Measurements from ENCODE around the gene IL6ST. TPM values are rescaled to one million over a fixed set of nuclear protein-coding genes. Genes with fewer than 3 reads are reported as not detected.

The IL6ST gene
- total and polyA plus RNA-seq, 4 donors = 51.3 to 438 (median 109) TPM

DNA sequence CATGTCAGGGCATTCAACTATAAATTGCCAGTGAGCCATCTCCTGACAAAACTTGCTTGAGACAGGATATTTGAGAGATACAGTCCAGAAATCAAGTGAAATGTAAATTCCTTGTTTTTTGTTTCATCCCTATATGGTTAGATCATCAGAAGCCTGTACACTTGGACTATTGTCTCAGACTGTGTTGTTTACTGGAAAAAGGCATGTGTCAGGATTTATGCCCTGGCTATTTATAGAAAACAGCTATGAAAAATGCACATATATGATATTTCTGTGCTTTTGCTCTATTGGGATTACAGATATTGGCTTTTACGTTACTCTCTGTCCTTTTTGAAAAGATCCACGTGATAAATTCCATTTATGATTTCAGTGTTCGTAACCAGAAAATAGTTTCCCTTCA is 99.4 kb downstream of the IL6ST start (continued):
- TF ChIP-seq, protein P1, sequence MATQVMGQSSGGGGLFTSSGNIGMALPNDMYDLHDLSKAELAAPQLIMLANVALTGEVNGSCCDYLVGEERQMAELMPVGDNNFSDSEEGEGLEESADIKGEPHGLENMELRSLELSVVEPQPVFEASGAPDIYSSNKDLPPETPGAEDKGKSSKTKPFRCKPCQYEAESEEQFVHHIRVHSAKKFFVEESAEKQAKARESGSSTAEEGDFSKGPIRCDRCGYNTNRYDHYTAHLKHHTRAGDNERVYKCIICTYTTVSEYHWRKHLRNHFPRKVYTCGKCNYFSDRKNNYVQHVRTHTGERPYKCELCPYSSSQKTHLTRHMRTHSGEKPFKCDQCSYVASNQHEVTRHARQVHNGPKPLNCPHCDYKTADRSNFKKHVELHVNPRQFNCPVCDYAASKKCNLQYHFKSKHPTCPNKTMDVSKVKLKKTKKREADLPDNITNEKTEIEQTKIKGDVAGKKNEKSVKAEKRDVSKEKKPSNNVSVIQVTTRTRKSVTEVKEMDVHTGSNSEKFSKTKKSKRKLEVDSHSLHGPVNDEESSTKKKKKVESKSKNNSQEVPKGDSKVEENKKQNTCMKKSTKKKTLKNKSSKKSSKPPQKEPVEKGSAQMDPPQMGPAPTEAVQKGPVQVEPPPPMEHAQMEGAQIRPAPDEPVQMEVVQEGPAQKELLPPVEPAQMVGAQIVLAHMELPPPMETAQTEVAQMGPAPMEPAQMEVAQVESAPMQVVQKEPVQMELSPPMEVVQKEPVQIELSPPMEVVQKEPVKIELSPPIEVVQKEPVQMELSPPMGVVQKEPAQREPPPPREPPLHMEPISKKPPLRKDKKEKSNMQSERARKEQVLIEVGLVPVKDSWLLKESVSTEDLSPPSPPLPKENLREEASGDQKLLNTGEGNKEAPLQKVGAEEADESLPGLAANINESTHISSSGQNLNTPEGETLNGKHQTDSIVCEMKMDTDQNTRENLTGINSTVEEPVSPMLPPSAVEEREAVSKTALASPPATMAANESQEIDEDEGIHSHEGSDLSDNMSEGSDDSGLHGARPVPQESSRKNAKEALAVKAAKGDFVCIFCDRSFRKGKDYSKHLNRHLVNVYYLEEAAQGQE (IDR thresholded peaks at IDR 0.05) = no peak
- no peak for TF ChIP-seq YY1 (IDR thresholded peaks at IDR 0.05)

DNA sequence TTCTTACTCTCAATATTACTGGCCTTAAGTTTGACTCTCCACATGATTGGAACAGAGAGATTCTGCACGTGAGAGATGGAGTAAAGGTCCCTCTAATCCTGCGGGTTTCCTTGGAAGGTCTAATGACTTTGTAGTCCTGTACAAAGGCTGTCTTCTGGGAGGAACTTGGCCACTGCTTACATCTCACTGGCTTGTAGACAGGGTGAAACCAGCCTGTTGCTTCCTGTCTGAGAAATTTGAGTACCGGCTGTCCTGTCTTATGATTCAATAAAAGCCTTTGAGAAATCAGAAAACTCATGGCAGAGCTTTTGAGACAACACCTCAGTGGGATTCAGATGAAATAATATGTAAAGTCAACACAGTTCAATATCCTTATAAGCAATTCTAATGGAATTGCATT is 100.6 kb downstream of the IL6ST start:
- H3K36me3 ChIP-seq (ENCODE audit: control insufficient read depth in 4 of 4, insufficient read depth in 3 of 4, low read depth in 1 of 4, low read length in 3 of 4) = no peaks in the 10 kb centered on the region
- H3K4me1 ChIP-seq (ENCODE audit: control insufficient read depth in 4 of 4, insufficient read depth in 4 of 4, low read length in 3 of 4) = no peaks in the 10 kb centered on the region
- H3K9me3 ChIP-seq (ENCODE audit: control insufficient read depth in 4 of 4, low read length in 3 of 4) = no peaks in the 10 kb centered on the region
- TF ChIP-seq HNF4G (IDR thresholded peaks at IDR 0.05) = no peak
- no peak for TF ChIP-seq GABPA (IDR thresholded peaks at IDR 0.05 in 1 of 2, conservative IDR thresholded peaks at IDR 0.05 in 1 of 2)
- TF ChIP-seq, protein P2, sequence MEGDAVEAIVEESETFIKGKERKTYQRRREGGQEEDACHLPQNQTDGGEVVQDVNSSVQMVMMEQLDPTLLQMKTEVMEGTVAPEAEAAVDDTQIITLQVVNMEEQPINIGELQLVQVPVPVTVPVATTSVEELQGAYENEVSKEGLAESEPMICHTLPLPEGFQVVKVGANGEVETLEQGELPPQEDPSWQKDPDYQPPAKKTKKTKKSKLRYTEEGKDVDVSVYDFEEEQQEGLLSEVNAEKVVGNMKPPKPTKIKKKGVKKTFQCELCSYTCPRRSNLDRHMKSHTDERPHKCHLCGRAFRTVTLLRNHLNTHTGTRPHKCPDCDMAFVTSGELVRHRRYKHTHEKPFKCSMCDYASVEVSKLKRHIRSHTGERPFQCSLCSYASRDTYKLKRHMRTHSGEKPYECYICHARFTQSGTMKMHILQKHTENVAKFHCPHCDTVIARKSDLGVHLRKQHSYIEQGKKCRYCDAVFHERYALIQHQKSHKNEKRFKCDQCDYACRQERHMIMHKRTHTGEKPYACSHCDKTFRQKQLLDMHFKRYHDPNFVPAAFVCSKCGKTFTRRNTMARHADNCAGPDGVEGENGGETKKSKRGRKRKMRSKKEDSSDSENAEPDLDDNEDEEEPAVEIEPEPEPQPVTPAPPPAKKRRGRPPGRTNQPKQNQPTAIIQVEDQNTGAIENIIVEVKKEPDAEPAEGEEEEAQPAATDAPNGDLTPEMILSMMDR (IDR thresholded peaks at IDR 0.05; ENCODE audit: low read depth, low read length, missing input control) = no peak
- no peak for TF ChIP-seq RAD21 (IDR thresholded peaks at IDR 0.05)
- TF ChIP-seq JUND (IDR thresholded peaks at IDR 0.05) = no peak
- no peak for TF ChIP-seq EGR1 (IDR thresholded peaks at IDR 0.05; ENCODE audit: low read depth in 2 of 2)
- no peak for TF ChIP-seq TAF1 (conservative IDR thresholded peaks at IDR 0.05)
- no peak for TF ChIP-seq FOXA2 (IDR thresholded peaks at IDR 0.05)
- TF ChIP-seq NR2F2 (IDR thresholded peaks at IDR 0.05) = no peak
- TF ChIP-seq, protein P1 (IDR thresholded peaks at IDR 0.05) = no peak
- TF ChIP-seq SP1 (IDR thresholded peaks at IDR 0.05) = no peak
- no peak for TF ChIP-seq YY1 (IDR thresholded peaks at IDR 0.05)
- TF ChIP-seq, protein P3, sequence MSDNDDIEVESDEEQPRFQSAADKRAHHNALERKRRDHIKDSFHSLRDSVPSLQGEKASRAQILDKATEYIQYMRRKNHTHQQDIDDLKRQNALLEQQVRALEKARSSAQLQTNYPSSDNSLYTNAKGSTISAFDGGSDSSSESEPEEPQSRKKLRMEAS (IDR thresholded peaks at IDR 0.05) = no peak
- TF ChIP-seq HNF4A (conservative IDR thresholded peaks at IDR 0.05) = no peak
- TF ChIP-seq, protein P4, sequence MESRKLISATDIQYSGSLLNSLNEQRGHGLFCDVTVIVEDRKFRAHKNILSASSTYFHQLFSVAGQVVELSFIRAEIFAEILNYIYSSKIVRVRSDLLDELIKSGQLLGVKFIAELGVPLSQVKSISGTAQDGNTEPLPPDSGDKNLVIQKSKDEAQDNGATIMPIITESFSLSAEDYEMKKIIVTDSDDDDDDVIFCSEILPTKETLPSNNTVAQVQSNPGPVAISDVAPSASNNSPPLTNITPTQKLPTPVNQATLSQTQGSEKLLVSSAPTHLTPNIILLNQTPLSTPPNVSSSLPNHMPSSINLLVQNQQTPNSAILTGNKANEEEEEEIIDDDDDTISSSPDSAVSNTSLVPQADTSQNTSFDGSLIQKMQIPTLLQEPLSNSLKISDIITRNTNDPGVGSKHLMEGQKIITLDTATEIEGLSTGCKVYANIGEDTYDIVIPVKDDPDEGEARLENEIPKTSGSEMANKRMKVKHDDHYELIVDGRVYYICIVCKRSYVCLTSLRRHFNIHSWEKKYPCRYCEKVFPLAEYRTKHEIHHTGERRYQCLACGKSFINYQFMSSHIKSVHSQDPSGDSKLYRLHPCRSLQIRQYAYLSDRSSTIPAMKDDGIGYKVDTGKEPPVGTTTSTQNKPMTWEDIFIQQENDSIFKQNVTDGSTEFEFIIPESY (IDR thresholded peaks at IDR 0.05) = no peak
- WGBS = 70% methylated on average over 3 of the region's 3 CpGs
- no peaks in the 10 kb centered on the region for H3K27me3 ChIP-seq (ENCODE audit: control insufficient read depth in 4 of 4, insufficient read depth in 4 of 4, low read length in 3 of 4)
- DNase-seq (ENCODE audit: low spot score) = no peak
- H3K27ac ChIP-seq (ENCODE audit: low read depth in 1 of 2, low read length in 2 of 2) = no peak overlapping the region
- H3K4me3 ChIP-seq (ENCODE audit: low read depth in 1 of 3, low read length in 3 of 3) = no peak overlapping the region
- H3K9ac ChIP-seq (ENCODE audit: low read depth in 1 of 2, low read length in 2 of 2) = no peak overlapping the region

All from liver (tissue), 9 donors.